ENCODE measurements around the gene CNTN5.

GRCh38 chr11:99554232-99554903, 533.6 kb downstream of the CNTN5 start:
- TF ChIP-seq CREB5 (CRISPR knock-in tag; IDR thresholded peaks at IDR 0.05; ENCODE audit: low read depth) (no peak), POU6F1 (CRISPR knock-in tag; IDR thresholded peaks at IDR 0.05; ENCODE audit: borderline replicate concordance, low read depth) (no peak), ARNTL (CRISPR knock-in tag; IDR thresholded peaks at IDR 0.05; ENCODE audit: borderline replicate concordance, low read depth) (no peak), BACH2 (CRISPR knock-in tag; IDR thresholded peaks at IDR 0.05; ENCODE audit: borderline replicate concordance) (no peak), ZFP30 (CRISPR knock-in tag; IDR thresholded peaks at IDR 0.05) (no peak), ZFP3 (CRISPR knock-in tag; IDR thresholded peaks at IDR 0.05) (no peak), TSHZ2 (CRISPR knock-in tag; IDR thresholded peaks at IDR 0.05) (no peak), ISL1 (CRISPR knock-in tag; IDR thresholded peaks at IDR 0.05) (no peak), TCF4 (CRISPR knock-in tag; IDR thresholded peaks at IDR 0.05; ENCODE audit: borderline replicate concordance) (no peak)

Measured in SK-N-SH treated with all-trans-retinoic acid at 6 μM for 48 hours (cell line).